Measurements from ENCODE around the gene IFITM2.

Gene IFITM2

DNA sequence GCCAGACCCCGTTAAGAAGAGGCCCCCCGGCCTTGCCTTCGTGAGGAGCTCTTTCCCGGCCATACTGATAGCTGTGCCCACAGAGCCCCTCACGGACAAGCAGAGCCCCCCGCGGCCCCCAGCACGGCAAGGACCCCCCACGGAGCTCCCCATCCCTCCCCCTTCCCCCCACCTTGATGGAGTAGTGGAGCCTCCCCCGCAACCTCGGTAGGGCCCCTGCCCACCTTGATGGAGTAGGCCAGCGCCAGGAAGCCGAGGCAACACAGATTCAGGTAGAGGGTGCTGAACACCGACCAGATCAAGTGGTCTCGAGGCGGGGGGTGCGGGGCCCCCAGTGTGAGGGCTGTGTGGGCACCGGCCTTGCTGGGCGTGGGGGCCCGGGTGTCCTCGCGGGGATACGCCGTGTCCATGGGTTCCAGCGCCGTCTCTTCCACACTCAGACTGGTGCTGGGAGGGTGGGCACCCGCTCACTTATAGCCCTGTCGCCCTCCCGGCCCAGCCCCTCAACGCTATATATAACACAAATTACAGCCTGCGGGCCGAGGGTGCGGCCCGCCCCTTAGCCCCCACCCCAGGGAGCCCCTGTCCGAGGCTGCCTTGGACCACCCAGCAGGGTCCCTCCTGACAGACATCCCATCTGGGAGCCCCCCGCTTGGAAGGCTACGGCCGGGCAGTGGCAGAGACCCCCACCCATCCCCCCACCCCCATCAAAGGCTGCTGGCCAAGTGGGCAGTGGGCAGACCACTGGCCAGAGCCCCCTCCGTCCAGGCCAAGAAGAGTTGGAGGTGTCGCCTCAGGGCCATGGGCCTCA lies 8.3 kb upstream of the IFITM2 start, which contains the start of gene IFITM5:
Gene IFITM5 (minus strand): TSS at position 446 of the 811 bp plus-strand sequence. CDS start 36 bp downstream, at position 410.
- no peak for DNase-seq (ENCODE audit: low read depth)
- no peak within 1 kb of the TSS for H3K4me3 ChIP-seq (ENCODE audit: low read length)
- TF ChIP-seq, protein P1, sequence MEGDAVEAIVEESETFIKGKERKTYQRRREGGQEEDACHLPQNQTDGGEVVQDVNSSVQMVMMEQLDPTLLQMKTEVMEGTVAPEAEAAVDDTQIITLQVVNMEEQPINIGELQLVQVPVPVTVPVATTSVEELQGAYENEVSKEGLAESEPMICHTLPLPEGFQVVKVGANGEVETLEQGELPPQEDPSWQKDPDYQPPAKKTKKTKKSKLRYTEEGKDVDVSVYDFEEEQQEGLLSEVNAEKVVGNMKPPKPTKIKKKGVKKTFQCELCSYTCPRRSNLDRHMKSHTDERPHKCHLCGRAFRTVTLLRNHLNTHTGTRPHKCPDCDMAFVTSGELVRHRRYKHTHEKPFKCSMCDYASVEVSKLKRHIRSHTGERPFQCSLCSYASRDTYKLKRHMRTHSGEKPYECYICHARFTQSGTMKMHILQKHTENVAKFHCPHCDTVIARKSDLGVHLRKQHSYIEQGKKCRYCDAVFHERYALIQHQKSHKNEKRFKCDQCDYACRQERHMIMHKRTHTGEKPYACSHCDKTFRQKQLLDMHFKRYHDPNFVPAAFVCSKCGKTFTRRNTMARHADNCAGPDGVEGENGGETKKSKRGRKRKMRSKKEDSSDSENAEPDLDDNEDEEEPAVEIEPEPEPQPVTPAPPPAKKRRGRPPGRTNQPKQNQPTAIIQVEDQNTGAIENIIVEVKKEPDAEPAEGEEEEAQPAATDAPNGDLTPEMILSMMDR (conservative IDR thresholded peaks at IDR 0.05; ENCODE audit: low read depth, low read length): no peak

DNA sequence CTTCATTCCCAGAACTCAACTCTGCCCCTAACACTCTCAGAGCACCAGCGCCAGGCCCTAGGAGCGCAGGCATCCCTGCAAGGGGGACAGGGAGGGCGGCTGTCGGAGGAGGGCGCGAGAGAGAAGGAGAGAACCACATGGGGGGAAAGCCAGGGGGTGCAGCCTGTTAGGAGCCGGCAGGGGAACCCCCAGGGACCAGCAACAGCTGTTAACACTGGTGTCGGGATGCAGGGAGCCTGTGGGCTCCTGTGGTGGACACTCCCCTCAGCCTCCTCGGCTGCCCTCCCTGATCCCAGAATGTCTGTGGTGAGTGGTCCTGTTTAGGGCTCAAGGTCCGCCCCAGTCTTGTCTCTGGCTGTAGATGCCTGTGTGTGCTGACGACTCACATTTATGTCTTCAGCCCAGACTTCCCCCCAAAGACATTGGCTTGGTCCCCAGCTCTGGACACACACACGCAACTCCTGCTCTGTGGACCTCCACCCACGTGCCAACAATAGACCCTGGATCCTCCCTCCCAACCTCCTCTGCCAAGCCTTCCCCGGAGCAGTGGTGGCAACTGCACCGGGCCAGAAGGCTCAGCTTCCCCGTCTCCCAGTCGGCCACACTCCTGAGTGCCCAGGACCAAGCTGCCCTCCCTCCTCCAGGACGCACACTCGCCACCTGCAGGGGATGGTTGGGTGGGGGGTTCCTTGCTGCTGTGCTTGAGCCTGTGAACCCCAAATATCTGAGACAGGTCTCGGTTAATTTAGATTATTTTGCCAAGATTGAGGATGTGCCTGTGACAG lies 7.5 kb upstream of the IFITM2 start:
- TF ChIP-seq, protein P1 (conservative IDR thresholded peaks at IDR 0.05; ENCODE audit: low read depth, low read length): peak; percentile 23
- H3K4me3 ChIP-seq (ENCODE audit: low read length): no peak overlapping the region
- DNase-seq (ENCODE audit: low read depth): no peak

DNA sequence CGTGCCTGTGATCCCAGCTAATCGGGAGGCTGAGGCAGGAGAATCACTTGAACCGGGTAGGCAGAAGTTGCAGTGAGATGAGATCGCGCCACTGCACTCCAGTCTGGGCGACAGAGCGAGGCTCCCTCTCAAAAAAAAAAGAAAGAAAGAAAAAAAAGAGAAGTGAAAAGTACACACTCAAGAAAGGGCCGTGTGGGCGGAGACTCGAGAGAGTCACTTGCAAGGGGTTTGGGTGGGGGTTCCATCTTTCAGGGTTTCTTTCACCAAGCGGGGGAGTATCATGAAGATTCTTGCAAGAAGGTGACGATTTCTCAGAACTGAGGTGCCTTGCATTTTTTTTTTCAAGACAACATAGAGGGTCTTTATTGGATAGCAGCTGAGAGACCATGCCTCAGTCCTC lies 4.3 kb upstream of the IFITM2 start:
- no peak overlapping the region for H3K4me3 ChIP-seq (ENCODE audit: low read length)
- TF ChIP-seq, protein P1 (conservative IDR thresholded peaks at IDR 0.05; ENCODE audit: low read depth, low read length): no peak
- no peak for DNase-seq (ENCODE audit: low read depth)

DNA sequence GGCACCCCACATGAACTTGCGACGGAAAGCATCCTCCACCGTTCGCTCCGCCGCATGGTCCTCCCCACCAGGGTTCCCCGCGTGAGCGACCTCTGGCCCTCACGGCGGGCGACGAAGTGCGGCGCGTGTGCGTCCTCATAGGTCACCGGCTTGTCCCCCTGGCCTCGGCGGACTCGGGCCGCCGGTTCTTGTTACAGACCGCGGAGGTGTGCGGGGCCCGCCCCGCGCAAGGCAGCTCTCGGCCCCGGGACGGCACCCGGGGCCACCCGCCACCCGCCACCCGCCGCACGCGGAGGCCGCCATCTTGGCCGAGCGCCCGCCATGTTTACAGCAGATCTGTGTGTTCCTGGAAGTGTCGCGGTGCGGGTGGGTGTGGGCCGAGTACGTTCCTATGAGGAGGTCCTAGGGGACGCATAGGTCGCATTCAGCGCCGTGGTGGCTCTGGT lies 3.5 kb upstream of the IFITM2 start:
- TF ChIP-seq, protein P1 (conservative IDR thresholded peaks at IDR 0.05; ENCODE audit: low read depth, low read length): no peak
- no peak for DNase-seq (ENCODE audit: low read depth)
- no peak overlapping the region for H3K4me3 ChIP-seq (ENCODE audit: low read length)

DNA sequence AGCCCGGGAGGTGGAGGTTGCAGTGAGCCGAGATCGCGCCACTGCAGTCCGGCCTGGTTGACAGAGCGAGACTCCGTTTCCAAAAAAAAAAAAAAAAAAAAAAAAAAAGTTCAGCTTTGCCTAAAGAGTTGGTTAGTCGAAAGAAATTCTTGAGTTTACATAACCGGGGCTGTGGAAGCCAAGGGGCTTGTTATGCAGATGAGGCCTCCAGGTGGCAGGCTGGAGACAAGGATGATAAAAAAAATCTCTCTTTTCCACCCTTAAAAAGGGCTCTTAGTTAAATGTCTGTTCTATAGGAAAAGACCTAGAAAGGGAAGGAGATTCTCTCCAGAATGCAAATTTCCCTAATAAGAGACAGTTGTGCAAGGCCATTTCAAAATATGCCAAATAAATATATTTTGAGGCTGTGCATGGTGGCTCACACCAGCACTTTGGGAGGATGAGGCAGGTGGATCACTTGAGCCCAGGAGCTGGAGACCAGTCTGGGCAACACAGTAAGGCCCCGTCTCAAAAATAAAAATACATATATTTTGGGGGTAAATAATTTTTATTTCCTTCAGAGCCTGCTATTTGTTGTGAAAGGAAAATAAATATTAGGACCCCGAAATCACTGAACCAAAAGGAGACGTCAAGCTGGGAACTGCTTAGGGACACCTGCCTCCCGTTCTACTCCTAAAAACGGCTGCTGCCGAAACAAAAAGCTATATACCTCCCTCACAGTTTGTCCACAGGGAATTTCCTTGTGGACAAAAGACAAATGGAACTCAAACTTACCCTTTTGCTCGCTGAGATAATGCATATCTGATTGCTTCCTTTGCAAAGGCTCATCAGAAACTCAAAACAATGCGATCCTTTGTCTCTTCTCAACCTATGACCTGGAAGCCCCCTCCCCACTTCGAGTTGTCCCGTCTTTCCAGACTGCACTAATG lies 2.4 kb upstream of the IFITM2 start:
- TF ChIP-seq, protein P1 (conservative IDR thresholded peaks at IDR 0.05; ENCODE audit: low read depth, low read length): peak; percentile 82
- peak; percentile 25 for DNase-seq (ENCODE audit: low read depth)
- no peak overlapping the region for H3K4me3 ChIP-seq (ENCODE audit: low read length)

DNA sequence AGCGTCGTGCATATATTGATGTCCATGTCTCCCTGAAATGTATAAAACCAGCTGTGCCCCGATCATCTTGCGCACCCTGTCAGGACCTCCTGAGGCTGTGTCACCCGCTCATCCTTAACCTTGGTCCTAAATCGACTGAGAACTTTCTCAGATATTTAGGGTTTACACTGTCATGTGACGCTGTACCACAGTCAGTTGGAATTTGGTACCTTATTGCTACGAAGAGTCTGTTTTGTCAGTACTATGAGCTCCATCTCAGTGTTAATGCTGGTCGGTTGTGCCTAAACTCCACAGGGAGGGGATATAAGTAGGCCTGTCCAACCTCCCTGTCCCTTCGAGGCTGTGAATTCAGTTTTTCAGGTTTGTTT lies 1.8 kb upstream of the IFITM2 start:
- no peak overlapping the region for H3K4me3 ChIP-seq (ENCODE audit: low read length)
- TF ChIP-seq, protein P1 (conservative IDR thresholded peaks at IDR 0.05; ENCODE audit: low read depth, low read length): no peak
- DNase-seq (ENCODE audit: low read depth): no peak

All from retinal pigment epithelial cell (primary cell).